Medulla oblongata (tissue), 1 donor: ENCODE results near the gene ACAN.

Experiments
- DNase-seq: peaks from one replicate; pipeline ENCODE4 v3.0.0-alpha.2; 2015; ENCODE audit errors: extremely low spot score

Gene ACAN

DNA sequence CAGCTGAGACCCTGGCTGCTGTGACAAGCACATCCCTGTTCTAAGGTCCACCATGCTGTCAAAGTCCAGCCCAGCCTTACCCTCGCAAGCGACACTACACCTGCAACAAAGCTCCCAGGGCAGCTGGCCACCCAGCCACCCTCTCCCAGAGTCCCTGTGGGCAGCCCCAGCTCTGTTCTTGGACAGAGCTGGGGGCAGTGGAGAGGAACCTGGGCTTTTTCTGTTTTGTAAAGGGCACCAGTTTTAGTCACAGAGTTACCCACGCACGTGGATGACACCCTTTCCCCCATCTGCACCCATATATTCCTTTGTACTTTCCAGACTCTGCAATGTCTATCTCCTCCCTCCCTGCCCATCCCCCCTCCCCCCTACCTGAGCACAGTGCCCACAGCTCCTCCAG, 38.9 kb downstream of the ACAN start:
- DNase-seq: no peak

DNA sequence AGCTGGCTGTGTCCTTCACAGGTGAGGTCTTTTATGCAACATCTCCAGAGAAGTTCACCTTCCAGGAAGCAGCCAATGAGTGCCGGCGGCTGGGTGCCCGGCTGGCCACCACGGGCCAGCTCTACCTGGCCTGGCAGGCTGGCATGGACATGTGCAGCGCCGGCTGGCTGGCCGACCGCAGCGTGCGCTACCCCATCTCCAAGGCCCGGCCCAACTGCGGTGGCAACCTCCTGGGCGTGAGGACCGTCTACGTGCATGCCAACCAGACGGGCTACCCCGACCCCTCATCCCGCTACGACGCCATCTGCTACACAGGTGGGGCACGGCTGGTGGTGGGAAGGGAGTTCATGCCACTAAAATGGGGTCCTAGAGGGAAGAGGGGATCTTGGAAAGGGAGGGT, 40.1 kb downstream of the ACAN start:
- no peak for DNase-seq

GRCh38 chr15:88844749-88845386, 41.6 kb downstream of the ACAN start:
- no peak for DNase-seq

GRCh38 chr15:88845616-88846015, 42.4 kb downstream of the ACAN start:
- DNase-seq: no peak

DNA sequence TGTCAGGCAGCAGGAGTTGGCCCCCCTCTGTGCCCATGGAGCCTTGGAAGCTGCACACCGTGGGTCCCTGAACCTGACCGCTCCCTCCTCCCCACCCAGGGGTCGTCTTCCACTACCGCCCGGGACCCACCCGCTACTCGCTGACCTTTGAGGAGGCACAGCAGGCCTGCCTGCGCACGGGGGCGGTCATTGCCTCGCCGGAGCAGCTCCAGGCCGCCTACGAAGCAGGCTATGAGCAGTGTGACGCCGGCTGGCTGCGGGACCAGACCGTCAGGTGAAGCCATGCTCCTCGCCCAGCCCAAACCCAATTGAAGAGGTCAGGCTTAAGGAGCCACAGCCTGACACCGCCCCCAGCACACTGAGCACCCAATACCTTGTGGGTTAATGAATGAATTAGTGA, 43.9 kb downstream of the ACAN start:
- no peak for DNase-seq

DNA sequence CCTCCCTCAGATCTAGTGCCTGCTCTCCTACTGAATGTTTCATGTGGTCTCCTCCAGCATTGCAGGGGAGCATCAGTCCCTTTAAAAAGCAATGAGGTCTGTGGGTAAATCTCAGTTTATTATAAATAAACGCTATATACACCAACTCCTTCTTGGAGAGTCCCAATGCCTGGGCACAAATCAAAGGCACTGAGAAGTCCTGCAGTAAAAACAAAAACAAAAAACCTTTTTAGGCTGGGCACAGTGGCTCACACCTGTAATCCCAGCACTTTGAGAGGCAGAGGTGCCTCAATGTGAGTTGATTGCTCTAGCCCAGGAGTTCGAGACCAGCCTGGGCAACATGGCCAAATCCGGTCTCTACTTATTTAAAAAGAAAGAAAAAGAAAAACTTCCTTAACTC, 45.0 kb downstream of the ACAN start:
- no peak for DNase-seq

DNA sequence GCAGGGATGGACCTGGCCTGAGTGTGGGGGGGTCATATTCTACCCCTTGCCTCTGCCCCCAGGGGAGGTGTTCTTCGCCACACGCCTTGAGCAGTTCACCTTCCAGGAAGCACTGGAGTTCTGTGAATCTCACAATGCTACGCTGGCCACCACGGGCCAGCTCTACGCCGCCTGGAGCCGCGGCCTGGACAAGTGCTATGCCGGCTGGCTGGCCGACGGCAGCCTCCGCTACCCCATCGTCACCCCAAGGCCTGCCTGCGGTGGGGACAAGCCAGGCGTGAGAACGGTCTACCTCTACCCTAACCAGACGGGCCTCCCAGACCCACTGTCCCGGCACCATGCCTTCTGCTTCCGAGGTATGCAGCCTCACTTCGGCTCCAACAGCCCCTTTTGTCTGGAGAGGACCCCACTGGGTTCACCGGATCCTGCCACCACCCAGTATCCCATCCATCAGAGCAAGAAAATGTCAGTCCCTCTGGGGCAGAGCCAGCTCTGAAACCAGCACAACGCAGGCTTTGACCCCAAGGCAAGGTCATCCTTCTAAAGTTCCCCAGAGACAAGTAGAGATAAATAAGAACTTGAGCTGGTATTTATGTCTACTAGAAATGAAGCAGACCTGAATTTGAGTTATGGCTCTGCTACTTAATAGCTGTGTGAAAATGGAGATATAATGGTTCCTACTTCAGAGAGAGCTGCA, 46.3 kb downstream of the ACAN start:
- DNase-seq: no peak

GRCh38 chr15:88852476-88852875, 49.2 kb downstream of the ACAN start:
- DNase-seq: no peak

- no peak for DNase-seq
Measured at GRCh38 chr15:88858934-88859333, 55.7 kb downstream of the ACAN start.

DNA sequence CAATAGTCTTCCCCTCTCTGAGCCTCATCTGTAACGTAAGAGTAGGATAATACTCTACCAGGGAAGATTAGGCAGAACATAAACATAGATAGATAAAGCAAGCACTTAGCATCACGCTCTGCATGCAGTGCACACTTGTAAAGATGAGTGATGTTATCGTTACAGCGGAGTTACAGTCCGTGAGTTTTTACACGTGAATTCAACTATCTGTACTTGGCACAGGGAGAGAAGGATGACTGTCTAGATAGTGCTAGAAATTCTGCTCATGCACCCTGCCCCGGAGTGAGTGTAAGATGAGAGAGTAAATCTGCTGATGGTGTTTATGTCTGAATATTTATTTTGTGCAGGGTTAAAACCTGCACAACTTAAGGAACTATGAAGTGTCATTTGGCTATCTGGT, 56.3 kb downstream of the ACAN start:
- no peak for DNase-seq

GRCh38 chr15:88860212-88860611, 57.0 kb downstream of the ACAN start:
- no peak for DNase-seq

DNA sequence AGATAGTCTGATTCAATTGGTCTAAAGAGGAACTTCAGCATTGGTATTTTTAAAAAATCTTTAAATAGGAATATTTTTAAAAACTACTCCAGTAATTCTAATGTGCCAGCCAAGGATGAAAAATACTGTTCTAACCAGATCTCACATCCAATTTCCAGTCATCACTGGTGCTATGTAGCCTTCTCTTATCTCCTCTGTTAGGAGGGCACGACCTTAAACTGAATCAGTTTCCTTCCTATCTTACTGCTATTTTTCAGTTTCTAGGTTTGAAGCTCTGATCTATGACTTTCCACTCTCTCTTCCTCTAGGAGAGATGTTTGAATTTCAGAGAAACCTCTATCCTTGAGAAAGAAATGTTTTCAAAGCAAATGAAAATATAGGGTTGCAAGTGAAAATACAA, 60.2 kb downstream of the ACAN start:
- no peak for DNase-seq

DNA sequence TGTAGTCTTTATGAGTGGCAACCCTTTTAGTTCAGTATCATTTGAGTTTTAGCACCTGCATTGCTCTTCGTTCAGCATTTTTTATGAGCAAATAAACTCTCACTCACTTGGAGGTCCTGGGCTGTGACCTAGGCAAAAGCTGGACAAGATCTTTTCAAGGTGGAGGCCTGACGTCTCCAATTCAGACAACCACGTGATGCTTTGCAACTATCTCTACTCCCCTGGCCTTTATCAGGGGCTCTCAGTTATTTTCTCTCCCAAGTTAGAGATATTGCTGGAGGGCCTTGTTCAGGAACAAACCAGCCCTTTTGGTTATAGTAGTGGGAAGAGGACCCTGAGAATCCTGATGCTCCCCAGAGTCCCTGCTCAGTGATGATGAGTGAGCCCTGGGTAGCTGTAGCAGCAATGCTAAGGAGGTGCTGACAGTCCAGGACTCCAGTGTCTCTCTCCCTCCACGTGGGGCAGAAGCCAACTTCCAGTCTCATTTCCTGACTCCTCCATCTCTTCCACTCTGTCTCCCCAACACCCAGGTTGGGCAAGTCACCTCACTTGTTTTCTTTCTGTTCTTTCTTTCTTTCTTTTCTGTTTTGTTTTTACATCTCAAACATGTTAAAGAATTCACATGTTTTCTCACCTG, 61.7 kb downstream of the ACAN start:
- DNase-seq: no peak

DNA sequence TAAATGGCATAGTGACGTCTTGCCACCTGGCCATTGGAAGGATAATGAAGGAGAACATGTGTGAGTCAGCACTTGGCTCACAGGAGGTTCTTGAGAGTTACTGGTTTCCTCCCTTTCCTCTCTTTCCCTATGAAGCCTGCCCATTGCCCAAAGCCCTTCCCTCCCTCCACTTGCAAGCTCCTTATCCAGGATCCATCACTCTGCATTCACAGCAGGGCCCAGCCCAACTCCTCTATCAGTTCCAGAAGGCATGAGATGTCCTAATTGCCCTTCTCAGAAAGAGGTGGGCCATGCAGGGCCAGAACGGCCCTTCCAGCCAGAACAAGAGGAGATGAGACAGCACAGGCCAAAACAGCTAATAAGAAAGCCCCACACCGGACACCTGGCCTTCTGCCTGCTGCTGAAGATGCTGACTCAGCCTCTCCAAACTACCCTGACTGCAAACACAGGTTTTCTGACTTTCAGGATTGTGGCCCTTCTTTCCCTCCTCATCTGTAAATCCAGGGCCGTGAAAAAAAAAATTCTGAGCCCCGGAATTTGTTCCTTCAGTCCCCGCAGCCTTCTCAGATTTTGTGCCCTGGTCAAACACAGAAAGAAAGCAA, 62.4 kb downstream of the ACAN start:
- DNase-seq: no peak

DNA sequence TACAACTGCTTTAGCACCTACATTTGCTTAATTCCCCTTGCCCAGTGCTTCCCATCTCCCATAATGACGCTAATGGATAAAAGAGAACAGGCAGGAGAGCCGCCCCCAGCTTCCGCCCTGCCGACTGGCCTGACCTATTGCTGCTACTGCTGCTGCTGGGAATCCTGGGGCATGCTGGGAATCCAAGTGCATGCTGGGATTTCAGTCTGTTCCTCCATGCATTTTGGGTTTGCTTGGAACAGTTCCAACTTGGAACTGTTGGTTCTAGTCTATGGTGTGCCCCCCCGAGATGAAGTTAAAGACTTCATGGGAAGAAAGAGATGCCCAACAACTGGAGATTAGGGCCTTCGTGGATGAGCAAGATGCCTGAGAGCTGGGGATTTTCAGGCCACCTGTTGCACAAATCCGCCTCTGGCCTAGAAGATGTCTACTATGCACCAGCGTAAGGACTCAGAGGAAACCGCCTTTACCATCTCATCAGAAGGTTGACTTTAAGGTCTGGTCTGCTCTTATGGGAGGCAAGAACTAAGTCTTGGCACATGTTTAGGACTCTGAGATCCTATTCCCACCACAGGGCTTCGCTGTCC, 63.2 kb downstream of the ACAN start:
- DNase-seq: no peak

DNA sequence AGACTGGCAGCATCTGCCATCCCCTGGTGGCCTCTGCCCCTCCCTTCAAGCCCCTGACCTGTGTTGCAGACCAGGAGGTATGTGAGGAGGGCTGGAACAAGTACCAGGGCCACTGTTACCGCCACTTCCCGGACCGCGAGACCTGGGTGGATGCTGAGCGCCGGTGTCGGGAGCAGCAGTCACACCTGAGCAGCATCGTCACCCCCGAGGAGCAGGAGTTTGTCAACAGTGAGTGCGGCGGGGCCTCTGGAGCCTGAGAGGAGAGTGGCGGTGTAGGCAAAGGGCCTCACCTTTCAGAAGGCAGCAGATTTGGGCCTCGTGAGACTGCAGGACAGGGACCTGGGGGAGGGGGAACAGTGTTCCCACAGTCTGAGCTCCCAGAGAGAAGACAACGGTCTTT, 68.1 kb downstream of the ACAN start:
- no peak for DNase-seq

- DNase-seq: no peak
Measured at GRCh38 chr15:88872106-88872505, 68.9 kb downstream of the ACAN start.

DNA sequence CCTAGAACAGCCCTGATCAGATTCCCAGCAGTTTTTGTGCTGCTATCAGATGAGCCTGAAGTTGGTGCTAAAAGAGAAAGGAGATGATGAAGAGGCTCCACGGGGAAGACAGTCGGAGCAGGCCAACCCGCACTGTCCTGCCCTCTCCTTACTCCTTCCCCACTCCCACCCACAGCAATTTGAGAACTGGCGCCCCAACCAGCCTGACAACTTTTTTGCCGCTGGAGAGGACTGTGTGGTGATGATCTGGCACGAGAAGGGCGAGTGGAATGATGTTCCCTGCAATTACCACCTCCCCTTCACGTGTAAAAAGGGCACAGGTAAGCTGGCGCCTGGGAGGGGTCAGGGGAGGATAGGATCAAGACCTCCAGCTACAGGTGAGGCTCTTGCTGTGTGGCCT, 69.5 kb downstream of the ACAN start:
- no peak for DNase-seq

- no peak for DNase-seq
Measured at GRCh38 chr15:88873786-88874185, 70.5 kb downstream of the ACAN start.

GRCh38 chr15:88874275-88874674, 71.0 kb downstream of the ACAN start:
- no peak for DNase-seq

DNA sequence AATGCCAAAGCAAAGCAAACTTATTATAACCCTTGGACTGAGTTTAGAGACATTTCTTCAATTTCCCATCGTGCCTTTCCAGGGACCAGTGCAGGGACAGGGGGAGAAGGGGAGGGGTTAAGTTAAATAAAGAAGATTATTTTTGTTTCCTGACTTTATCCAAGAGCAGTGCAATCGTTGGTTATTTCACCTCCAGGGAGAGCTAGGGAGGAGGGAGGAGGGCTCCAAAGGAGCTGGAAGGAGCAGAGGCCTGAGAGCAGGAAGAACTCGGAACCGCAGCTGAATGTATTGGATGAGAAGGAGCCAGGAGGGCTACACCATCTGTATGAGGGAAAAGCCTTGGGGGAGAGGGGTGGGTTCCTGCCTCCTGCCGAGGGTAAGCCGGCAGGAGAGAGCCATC, 71.4 kb downstream of the ACAN start:
- no peak for DNase-seq

GRCh38 chr15:88876573-88876972, 73.3 kb downstream of the ACAN start:
- no peak for DNase-seq

GRCh38 chr15:88877415-88877814, 74.2 kb downstream of the ACAN start:
- no peak for DNase-seq
